T-helper 1 cell (primary cell): ENCODE data around the gene DAAM2.

Experiments used
- DNase-seq, 5 donors: peaks; one replicate each; pipeline ENCODE4 v3.0.0-alpha.2; 2012 to 2020

Gene DAAM2

DNA sequence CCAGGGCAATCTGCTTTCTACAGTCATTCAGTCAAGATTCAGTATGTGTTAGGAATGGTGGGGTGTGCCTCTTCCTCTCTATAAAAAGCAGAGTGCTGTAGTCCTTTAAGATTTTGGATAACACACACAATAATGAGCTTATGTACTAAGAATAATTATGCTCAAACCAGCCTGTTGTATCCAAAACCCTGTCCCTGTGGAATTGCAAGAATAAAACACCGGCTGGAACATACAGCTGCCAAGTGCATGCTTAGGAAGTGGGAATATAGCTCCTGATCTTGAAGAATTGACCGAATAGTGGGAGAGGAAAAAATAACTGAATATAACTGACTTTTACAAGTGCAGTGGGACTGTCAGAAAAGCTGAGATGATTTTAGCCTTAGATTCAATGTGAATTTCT lies 143.1 kb downstream of the DAAM2 start:
- DNase-seq: no peak

GRCh38 chr6:39936857-39937256 lies 144.7 kb downstream of the DAAM2 start:
- no peak for DNase-seq

GRCh38 chr6:39937686-39938333 lies 145.6 kb downstream of the DAAM2 start:
- no peak for DNase-seq

- no peak for DNase-seq
These were observed 146.8 kb downstream of the DAAM2 start for GRCh38 chr6:39938773-39939654.

GRCh38 chr6:39941138-39941537 lies 149.0 kb downstream of the DAAM2 start:
- DNase-seq: no peak

- DNase-seq: no peak
These were observed 149.6 kb downstream of the DAAM2 start for GRCh38 chr6:39941820-39942219.

- no peak for DNase-seq
These were observed 150.9 kb downstream of the DAAM2 start for GRCh38 chr6:39942903-39943580.

DNA sequence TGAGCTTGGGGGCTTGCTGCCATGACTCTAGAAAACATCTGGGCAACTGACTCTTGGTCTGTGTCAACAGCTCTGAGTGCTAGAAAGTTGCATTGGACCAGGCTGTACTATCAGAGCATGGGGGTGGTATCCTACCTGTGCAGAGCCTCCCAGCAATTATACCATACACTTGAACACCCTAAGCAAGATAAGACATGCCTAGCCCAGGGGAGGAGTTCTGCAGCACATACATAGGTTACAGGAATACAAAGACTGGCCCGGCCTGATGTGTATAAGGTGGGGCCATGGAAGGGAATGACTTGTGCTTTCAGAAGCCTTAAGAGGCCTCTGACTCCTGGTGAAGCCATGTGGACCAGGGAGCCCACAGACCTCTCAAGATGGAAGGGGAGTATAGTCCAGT lies 153.4 kb downstream of the DAAM2 start:
- no peak for DNase-seq

DNA sequence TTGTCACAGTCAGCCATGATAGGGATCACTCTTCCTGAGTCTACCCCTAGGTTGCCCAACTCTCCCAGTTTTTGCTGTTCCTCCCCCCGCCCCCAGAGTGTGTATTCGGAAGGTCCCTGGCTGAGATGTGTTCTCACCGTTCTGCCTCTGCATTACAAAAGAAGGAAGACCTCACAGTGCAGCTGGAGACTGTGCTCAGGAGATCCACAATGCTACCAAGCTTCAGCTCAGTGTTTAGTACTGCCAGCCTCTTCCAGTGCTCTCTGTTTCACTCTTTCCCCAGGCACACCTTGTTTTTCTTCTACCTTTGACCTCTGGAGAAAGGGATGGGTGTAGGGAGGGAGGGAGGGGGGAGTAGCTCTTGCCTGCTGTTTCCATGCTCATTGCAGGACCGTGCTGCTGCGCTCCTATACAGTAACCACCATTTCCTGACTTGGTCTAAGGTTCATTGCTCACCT lies 155.5 kb downstream of the DAAM2 start:
- no peak for DNase-seq

DNA sequence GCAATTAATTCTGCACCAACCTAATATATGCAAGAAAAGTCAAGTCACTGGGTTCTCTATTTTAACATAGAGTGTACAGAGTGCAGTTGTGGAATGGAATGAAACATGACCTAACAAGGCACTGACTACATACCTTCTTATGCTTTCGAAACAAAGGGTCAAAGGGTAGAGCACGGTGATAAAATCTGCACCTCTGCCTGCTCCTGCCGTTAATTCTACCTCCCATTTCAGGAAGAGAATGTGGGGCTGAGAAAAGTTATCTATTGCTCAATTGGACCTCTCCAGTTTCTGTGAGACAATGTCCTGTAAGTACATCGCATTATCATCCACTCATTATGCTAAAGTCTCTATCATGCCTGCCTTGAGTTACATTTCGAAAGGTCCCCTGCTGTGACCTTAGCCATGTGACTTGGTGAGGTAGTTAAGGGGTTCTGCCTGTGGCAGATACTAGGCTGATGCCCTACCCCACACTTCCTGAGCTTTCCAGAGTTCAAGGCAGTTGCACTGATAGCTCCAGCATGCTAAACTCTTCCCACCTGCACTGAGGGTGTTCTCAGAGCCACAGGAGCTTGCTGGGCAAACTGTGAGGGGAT lies 156.1 kb downstream of the DAAM2 start:
- DNase-seq: no peak

DNA sequence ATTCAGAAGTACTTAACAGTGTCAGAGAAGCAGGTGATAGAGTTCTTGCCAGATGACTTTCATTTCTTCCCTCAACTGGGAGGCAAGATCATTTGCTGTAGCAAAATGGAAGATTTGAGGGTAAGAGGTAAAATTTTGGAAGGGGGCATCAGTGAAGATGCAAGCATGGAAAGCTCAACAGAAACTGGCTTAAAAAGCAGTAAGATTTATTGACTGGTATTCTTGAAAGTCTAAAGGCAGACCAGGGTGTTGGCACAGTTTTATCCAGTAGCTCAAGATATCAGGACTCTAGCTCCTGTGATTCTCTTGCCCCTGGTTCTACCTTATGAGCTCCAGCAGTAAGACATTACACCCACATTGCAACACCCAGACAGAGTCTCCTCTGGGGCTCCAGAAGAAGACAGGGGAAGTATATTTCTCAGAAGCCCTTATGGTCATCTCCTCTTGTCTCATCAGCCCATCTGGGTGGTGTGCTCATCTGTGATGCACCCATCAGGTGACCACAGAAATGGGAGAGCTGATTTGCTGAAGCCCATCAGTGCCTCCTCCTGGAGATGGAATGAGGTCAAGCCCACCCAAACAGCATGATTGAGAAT lies 158.0 kb downstream of the DAAM2 start:
- DNase-seq: no peak

DNA sequence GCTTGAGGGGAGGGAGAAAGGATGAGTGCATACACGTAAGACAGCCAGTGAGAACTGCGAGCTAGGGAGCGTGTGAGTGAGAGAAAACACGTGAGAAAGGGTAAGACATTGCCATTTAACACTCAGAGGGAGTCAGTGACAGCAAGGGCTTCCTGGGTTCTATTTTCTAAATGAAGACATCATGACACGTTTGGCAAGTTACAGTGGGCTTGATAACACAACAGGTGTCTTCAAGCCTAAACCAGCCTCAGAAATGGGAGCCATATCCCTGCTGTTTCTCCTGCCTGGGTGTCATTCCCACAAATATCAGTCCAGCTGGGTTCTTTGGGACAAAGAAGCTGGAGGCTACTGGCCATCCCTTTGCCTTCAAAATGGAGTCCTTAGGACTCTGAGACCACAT lies 159.0 kb downstream of the DAAM2 start:
- no peak for DNase-seq

- DNase-seq: no peak
These were observed 159.5 kb downstream of the DAAM2 start for GRCh38 chr6:39951716-39952115.

DNA sequence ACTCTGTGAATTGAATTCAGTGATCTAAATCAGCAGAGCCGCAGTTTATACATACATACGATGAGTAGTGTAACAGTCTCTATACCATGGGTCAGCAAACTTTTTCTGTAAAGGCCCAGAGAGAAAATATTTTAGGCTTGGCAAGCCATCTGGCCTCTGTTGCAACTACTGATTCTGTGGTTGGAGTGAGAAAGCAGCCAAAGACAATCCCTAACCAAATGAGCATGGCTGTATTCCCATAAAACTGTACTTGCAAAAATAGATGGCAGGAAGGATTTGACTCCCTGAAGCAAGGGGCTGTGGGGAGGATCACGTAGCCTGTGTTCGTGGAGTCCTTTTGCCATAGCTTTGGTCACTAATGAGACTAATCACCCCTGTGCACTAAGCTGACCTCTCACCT lies 160.0 kb downstream of the DAAM2 start:
- no peak for DNase-seq

DNA sequence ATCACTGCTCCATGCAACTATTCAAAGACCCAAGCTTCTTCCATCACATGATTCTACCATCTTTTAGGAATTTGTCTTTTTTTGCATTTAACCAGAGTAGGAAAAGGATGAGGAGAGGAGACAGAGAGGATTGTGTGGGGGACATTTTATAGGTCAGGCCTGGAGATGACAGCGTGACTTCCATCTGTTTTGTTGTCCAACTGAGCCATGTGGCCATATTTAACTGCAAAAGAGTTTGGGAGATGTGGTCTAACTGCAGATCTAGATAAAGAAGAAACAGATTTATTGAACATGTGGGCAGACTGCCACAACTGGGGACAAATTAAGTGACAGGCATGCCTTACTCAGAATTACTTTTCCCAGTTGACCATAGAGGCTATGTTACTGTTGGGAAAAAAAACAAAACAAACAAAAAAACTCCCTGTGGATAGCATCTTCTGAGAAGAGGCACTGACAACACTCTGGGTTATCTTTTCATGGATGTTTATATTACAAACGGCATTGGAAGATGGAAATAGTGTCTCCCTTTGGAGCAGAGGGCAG lies 161.0 kb downstream of the DAAM2 start:
- no peak for DNase-seq
